ENCODE measurements around the gene SPATA25.

DNA sequence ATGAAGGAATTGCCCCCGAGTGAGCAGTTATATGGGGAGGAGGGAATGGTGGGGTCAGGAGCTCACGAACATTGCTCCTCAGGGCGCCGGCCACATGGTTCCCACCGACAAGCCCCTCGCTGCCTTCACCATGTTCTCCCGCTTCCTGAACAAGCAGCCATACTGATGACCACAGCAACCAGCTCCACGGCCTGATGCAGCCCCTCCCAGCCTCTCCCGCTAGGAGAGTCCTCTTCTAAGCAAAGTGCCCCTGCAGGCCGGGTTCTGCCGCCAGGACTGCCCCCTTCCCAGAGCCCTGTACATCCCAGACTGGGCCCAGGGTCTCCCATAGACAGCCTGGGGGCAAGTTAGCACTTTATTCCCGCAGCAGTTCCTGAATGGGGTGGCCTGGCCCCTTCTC lies 10.9 kb upstream of the SPATA25 start:
- TF ChIP-seq, protein P1, sequence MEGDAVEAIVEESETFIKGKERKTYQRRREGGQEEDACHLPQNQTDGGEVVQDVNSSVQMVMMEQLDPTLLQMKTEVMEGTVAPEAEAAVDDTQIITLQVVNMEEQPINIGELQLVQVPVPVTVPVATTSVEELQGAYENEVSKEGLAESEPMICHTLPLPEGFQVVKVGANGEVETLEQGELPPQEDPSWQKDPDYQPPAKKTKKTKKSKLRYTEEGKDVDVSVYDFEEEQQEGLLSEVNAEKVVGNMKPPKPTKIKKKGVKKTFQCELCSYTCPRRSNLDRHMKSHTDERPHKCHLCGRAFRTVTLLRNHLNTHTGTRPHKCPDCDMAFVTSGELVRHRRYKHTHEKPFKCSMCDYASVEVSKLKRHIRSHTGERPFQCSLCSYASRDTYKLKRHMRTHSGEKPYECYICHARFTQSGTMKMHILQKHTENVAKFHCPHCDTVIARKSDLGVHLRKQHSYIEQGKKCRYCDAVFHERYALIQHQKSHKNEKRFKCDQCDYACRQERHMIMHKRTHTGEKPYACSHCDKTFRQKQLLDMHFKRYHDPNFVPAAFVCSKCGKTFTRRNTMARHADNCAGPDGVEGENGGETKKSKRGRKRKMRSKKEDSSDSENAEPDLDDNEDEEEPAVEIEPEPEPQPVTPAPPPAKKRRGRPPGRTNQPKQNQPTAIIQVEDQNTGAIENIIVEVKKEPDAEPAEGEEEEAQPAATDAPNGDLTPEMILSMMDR (IDR thresholded peaks at IDR 0.05; ENCODE audit: low read depth, low read length), result no peak
- no peak for TF ChIP-seq EZH2phosphoT487 (IDR thresholded peaks at IDR 0.05; ENCODE audit: low read depth)

All from OCI-LY3 (cell line).